HEK293 (cell line): ENCODE data around the gene CCDC86.

ENCODE experiments used
- KLF1 ChIP-seq: fragments of 450-650 bp; formaldehyde crosslinking; IDR thresholded peaks from 2 replicates; pipeline ENCODE4 v1.5.1; 2016; ENCODE audit warnings: missing biosample characterization, missing genetic modification characterization
- ZEB2 ChIP-seq: fragments of 450-650 bp; formaldehyde crosslinking; IDR thresholded peaks from 2 replicates; pipeline ENCODE4 v1.5.1; 2016; ENCODE audit warnings: missing biosample characterization, missing genetic modification characterization
- ZNF548 ChIP-seq: fragments of 450-650 bp; formaldehyde crosslinking; IDR thresholded peaks from 2 replicates; pipeline ENCODE4 v1.5.1; 2016; ENCODE audit warnings: missing biosample characterization, missing genetic modification characterization

DNA sequence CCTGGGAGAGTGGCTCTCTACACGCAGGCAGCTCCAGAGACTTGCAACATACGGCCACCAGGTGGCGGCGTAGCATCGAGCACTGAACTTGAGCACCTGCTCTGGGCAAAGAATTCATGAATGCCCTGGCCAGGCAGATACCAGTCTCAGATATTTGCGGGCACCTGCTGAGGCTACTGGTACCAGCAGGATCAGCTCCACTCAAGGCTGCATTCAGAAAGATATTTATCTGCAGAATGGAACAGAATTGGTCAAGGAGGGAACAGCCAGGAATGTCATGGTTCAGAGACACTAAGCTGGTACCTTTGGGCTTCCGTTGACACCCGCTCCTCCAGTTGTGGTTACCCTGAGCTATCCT, 10.8 kb upstream of the CCDC86 start:
- TF ChIP-seq ZNF548 (tag by site-specific recombination) = no peak
- TF ChIP-seq ZEB2 (tag by site-specific recombination) = no peak
- TF ChIP-seq KLF1 (tag by site-specific recombination) = no peak
